Measurements from ENCODE around the gene PRH2. TPM values are rescaled to one million over a fixed set of nuclear protein-coding genes. Genes with fewer than 3 reads are reported as not detected.

Gene PRH2
- polyA plus RNA-seq, 1 of the 3 experiments (the other 2 are of a cell fraction) = not detected

- ChIA-PET POLR2A (no interaction called here), CTCF (interaction anchor here (1.0 kb wide), 1 partner anchor 247 kb away, joined by 3 read pairs; no protein-coding TSS in a partner anchor)
- Histone ChIP-seq H2AFZ (ENCODE audit: low read depth) (no peak overlapping the region), H3K4me2 (no peak overlapping the region), H3K9me3 (no peaks in the 10 kb centered on the region; the same call in 1 of the 2 replicates), H3K79me2 (ENCODE audit: insufficient read depth) (peaks cover 31% of the 10 kb centered on the region), H3K9me2 (no peaks in the 10 kb centered on the region; the same call in 1 of the 2 replicates), H4K20me1 (ENCODE audit: insufficient read depth) (no peaks in the 10 kb centered on the region), H3K9ac (no peak overlapping the region), H3K4me1 (ENCODE audit: control insufficient read depth in 1 of 2, insufficient read depth in 2 of 2, low read depth in 1 of 2, low read length in 1 of 2) (no peaks in the 10 kb centered on the region), H3K36me3 (replicated peaks in 1 of 2; ENCODE audit: control insufficient read depth in 1 of 2, insufficient read depth in 2 of 2, low read length in 1 of 2) (peaks cover 0 to 2% of the 10 kb centered on the region in 2 experiments), H3K27ac (ENCODE audit: low read depth in 2 of 2, low read length in 1 of 2) (no peak overlapping the region), H3K27me3 (ENCODE audit: insufficient read depth) (no peaks in the 10 kb centered on the region), H3F3A (replicated peaks; ENCODE audit: insufficient read depth) (no peaks in the 10 kb centered on the region), H3K4me3 (ENCODE audit: low read depth in 2 of 2, low read length in 1 of 2) (no peak overlapping the region)
- 94% methylated on average over 2 of the region's 4 CpGs for WGBS (ENCODE audit: low lambda C conversion rate)
- TF ChIP-seq FOXM1 (IDR thresholded peaks at IDR 0.05; ENCODE audit: low read depth) (no peak), SIN3A (IDR thresholded peaks at IDR 0.05; ENCODE audit: borderline replicate concordance, low read depth, low read length) (no peak), ZBTB33 (IDR thresholded peaks at IDR 0.05; ENCODE audit: borderline replicate concordance, low read depth) (no peak), RXRA (IDR thresholded peaks at IDR 0.05; ENCODE audit: borderline replicate concordance, low read depth) (no peak), YY1 (IDR thresholded peaks at IDR 0.05; ENCODE audit: low read depth) (no peak), USF1 (IDR thresholded peaks at IDR 0.05; ENCODE audit: borderline replicate concordance, low read depth) (no peak), TEAD4 (IDR thresholded peaks at IDR 0.05; ENCODE audit: borderline replicate concordance, insufficient read depth) (no peak), GABPA (IDR thresholded peaks at IDR 0.05; ENCODE audit: low read depth) (no peak), SMC3 (IDR thresholded peaks at IDR 0.05; ENCODE audit: low read depth, low read length) (no peak), ELF1 (IDR thresholded peaks at IDR 0.05) (no peak), NRF1 (IDR thresholded peaks at IDR 0.05; ENCODE audit: low read depth, low read length) (no peak)
- TF ChIP-seq, protein P1, sequence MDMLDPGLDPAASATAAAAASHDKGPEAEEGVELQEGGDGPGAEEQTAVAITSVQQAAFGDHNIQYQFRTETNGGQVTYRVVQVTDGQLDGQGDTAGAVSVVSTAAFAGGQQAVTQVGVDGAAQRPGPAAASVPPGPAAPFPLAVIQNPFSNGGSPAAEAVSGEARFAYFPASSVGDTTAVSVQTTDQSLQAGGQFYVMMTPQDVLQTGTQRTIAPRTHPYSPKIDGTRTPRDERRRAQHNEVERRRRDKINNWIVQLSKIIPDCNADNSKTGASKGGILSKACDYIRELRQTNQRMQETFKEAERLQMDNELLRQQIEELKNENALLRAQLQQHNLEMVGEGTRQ (IDR thresholded peaks at IDR 0.05; ENCODE audit: borderline replicate concordance, low read depth, low read length) = no peak
- TF ChIP-seq, protein P2, sequence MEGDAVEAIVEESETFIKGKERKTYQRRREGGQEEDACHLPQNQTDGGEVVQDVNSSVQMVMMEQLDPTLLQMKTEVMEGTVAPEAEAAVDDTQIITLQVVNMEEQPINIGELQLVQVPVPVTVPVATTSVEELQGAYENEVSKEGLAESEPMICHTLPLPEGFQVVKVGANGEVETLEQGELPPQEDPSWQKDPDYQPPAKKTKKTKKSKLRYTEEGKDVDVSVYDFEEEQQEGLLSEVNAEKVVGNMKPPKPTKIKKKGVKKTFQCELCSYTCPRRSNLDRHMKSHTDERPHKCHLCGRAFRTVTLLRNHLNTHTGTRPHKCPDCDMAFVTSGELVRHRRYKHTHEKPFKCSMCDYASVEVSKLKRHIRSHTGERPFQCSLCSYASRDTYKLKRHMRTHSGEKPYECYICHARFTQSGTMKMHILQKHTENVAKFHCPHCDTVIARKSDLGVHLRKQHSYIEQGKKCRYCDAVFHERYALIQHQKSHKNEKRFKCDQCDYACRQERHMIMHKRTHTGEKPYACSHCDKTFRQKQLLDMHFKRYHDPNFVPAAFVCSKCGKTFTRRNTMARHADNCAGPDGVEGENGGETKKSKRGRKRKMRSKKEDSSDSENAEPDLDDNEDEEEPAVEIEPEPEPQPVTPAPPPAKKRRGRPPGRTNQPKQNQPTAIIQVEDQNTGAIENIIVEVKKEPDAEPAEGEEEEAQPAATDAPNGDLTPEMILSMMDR (IDR thresholded peaks at IDR 0.05) = no peak
- TF ChIP-seq, protein P3, sequence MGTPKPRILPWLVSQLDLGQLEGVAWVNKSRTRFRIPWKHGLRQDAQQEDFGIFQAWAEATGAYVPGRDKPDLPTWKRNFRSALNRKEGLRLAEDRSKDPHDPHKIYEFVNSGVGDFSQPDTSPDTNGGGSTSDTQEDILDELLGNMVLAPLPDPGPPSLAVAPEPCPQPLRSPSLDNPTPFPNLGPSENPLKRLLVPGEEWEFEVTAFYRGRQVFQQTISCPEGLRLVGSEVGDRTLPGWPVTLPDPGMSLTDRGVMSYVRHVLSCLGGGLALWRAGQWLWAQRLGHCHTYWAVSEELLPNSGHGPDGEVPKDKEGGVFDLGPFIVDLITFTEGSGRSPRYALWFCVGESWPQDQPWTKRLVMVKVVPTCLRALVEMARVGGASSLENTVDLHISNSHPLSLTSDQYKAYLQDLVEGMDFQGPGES (IDR thresholded peaks at IDR 0.05; ENCODE audit: low read depth, low read length) = no peak
- DNase-seq = no peak
These were observed 23.6 kb downstream of the PRH2 start for GRCh38 chr12:10952645-10953044.

Measured in SK-N-SH (cell line).